Tracheal epithelial cell (primary cell): Measurements from ENCODE around the gene LPIN2. TPM values are rescaled to one million over a fixed set of nuclear protein-coding genes. Genes with fewer than 3 reads are reported as not detected.

Source experiments
- total RNA-seq: library from RNA; depleted of rRNA; stranded (reverse); fragments of >200 nt; gene quantifications from 2 replicates; pipeline ENCODE4 v1.2.1, GENCODE V29; 2014

LPIN2 gene
- total RNA-seq = 5.1 and 11.3 TPM in 2 replicates

GRCh38 chr18:3013024-3013804 lies at the start of gene LPIN2:
TSS of gene LPIN2 (minus strand) at chr18:3013144. CDS start at chr18:2960840, 52,304 bp downstream.

Other genes starting within 250 kb of the LPIN2 start
- 1.3 and 4.3 TPM in 2 replicates for gene EMILIN2, start 166.1 kb downstream of the LPIN2 start, total RNA-seq
- gene MYOM1, start 206.8 kb upstream of the LPIN2 start, total RNA-seq = 0.43 and 0.96 TPM in 2 replicates
- gene MYL12A, start 234.7 kb upstream of the LPIN2 start, total RNA-seq = 462 and 784 TPM in 2 replicates
- gene MYL12B, start 249.0 kb upstream of the LPIN2 start, total RNA-seq = 542 and 641 TPM in 2 replicates